B cell (primary cell): ENCODE results near the gene CATSPER1. TPM values are rescaled to one million over a fixed set of nuclear protein-coding genes. Genes with fewer than 3 reads are reported as not detected.

ENCODE experiments used
- ATAC-seq: fragments of 200-7000 bp; cut with Tn5 transposase; one replicate; pipeline ENCODE4 v1.10.0; 2021; ENCODE audit warnings: low read depth, mild to moderate bottlenecking, moderate number of reproducible peaks, moderate library complexity
- CTCF ChIA-PET: fragments of 350-600 bp; sonication (Branson Sonifier 250); formaldehyde crosslinking; loops from one replicate; lab custom pipeline; 2021; ENCODE audit warnings: antibody characterized with exemption, inconsistent platforms; lab: Charles Lee
- POLR2A ChIA-PET: fragments of 350-600 bp; sonication (Branson Sonifier 250); formaldehyde crosslinking; loops from one replicate; lab custom pipeline; 2021; ENCODE audit warnings: antibody characterized with exemption; lab: Charles Lee
- DNase-seq: peaks from one replicate; pipeline ENCODE4 v3.0.0; 2013
- H2AFZ ChIP-seq: 2 replicates; pipeline ENCODE4 v1.6.1; 2012; ENCODE audit warnings: mild to moderate bottlenecking, low read depth, low read length; ENCODE audit not compliant: insufficient read depth, poor library complexity, severe bottlenecking
- H3K27ac ChIP-seq, 2 donors: 1 replicate in 1 of 2; 2 replicates in 1 of 2; pipeline ENCODE4 v1.5.1; 2012 to 2013; ENCODE audit warnings: low read length in 2 of 2, mild to moderate bottlenecking in 2 of 2, moderate library complexity in 1 of 2
- H3K27me3 ChIP-seq, 4 experiments: fragments of 200-600 bp in 1 of 4; sonication (generic) in 1 of 4; replicated peaks in 1 of 4; 1 replicate in 2 of 4; 2 replicates in 2 of 4; pipeline versions ENCODE4 v1.6.1 to v1.7.0; 2013 to 2016; ENCODE audit warnings: low read length in 3 of 4, mild to moderate bottlenecking in 2 of 4, mixed read lengths in 1 of 4, moderate library complexity in 1 of 4; ENCODE audit not compliant: insufficient read depth in 4 of 4, control insufficient read depth in 3 of 4; ENCODE audit errors: control extremely low read depth in 1 of 4
- H3K36me3 ChIP-seq, 2 experiments: replicated peaks in 1 of 2; 1 replicate in 1 of 2; 2 replicates in 1 of 2; pipeline versions ENCODE4 v1.6.1 to v1.7.1; 2013; ENCODE audit warnings: low read length in 1 of 2; ENCODE audit not compliant: insufficient read depth in 2 of 2, control insufficient read depth in 1 of 2; ENCODE audit errors: control extremely low read depth in 1 of 2, extremely low read depth in 1 of 2
- H3K4me1 ChIP-seq, 2 donors: fragments of 200-600 bp in 1 of 2; sonication (generic) in 1 of 2; 1 replicate in 1 of 2; 2 replicates in 1 of 2; pipeline versions ENCODE4 v1.5.1 to v1.6.1; 2013 to 2017; ENCODE audit warnings: low read length in 2 of 2; ENCODE audit not compliant: control insufficient read depth in 2 of 2, insufficient read depth in 2 of 2
- H3K4me2 ChIP-seq: replicated peaks from 2 replicates; pipeline ENCODE3; 2012; ENCODE audit warnings: mild to moderate bottlenecking, low read depth, low read length; ENCODE audit not compliant: poor library complexity, severe bottlenecking
- H3K4me3 ChIP-seq, 5 experiments: fragments of 200-600 bp in 1 of 5; sonication (generic) in 1 of 5; 1 replicate in 3 of 5; 2 replicates in 2 of 5; pipeline versions ENCODE4 v1.5.1 to v1.7.0; 2011 to 2016; ENCODE audit warnings: low read length in 4 of 5, mild to moderate bottlenecking in 4 of 5, low read depth in 2 of 5, control low read depth in 1 of 5, moderate library complexity in 1 of 5; ENCODE audit not compliant: insufficient read depth in 1 of 5; ENCODE audit errors: control extremely low read depth in 1 of 5, extremely low read depth in 1 of 5
- H3K79me2 ChIP-seq: fragments of 200-600 bp; sonication (generic); one replicate; pipeline ENCODE4 v1.6.0; 2016; ENCODE audit warnings: low read length; ENCODE audit not compliant: control insufficient read depth, insufficient read depth
- H3K9ac ChIP-seq: fragments of 200-600 bp; sonication (generic); 2 replicates; pipeline ENCODE4 v1.6.1; 2017; ENCODE audit warnings: mild to moderate bottlenecking, low read length, moderate library complexity
- H3K9me3 ChIP-seq, 3 donors: one replicate each; pipeline versions ENCODE4 v1.6.1 to v1.7.1; 2013; ENCODE audit warnings: low read length in 2 of 3; ENCODE audit not compliant: control insufficient read depth in 2 of 3, insufficient read depth in 1 of 3; ENCODE audit errors: control extremely low read depth in 1 of 3
- H4K20me1 ChIP-seq: 2 replicates; pipeline ENCODE4 v1.6.0; 2012; ENCODE audit warnings: mild to moderate bottlenecking, low read length; ENCODE audit not compliant: insufficient read depth, control insufficient read depth, poor library complexity, severe bottlenecking
- H3K27ac Mint-ChIP-seq: one replicate; pipeline ENCODE4 v1.8.0; 2021; ENCODE audit warnings: mixed read lengths
- H3K27me3 Mint-ChIP-seq: one replicate; pipeline ENCODE4 v1.8.0; 2021; ENCODE audit warnings: mixed read lengths
- H3K4me1 Mint-ChIP-seq: one replicate; pipeline ENCODE4 v1.8.0; 2021; ENCODE audit warnings: mixed read lengths
- H3K4me3 Mint-ChIP-seq: one replicate; pipeline ENCODE4 v1.8.0; 2021; ENCODE audit warnings: mixed read lengths
- H3K9me3 Mint-ChIP-seq: one replicate; pipeline ENCODE4 v1.8.0; 2022; ENCODE audit warnings: mixed read lengths; ENCODE audit not compliant: insufficient read depth
- CTCF ChIP-seq: fragments of 200-600 bp; IDR thresholded peaks from one replicate; pipeline ENCODE4 v1.8.0; 2022; ENCODE audit warnings: antibody characterized with exemption, mild to moderate bottlenecking
- EZH2 ChIP-seq: IDR thresholded peaks from 2 replicates; pipeline ENCODE4 v1.6.1; 2012; ENCODE audit warnings: borderline replicate concordance, low read depth, mild to moderate bottlenecking, moderate library complexity, low read length; ENCODE audit not compliant: insufficient read depth, poor library complexity, severe bottlenecking
- WGBS: methylation state at CpG from one replicate; pipeline ENCODE4 v1.1.5; 2013; ENCODE audit warnings: missing lambda C conversion rate; ENCODE audit not compliant: insufficient coverage; 5-methylcytosine and 5-hydroxymethylcytosine counted together
- intact Hi-C: fragments of 100-400 bp; cut with micrococcal nuclease; formaldehyde crosslinking; loops from one replicate; pipeline ENCODE4 v1.10.0; 2022
- polyA plus RNA-seq: library from polyadenylated mRNA; depleted of rRNA; stranded (reverse); fragments of >200 nt; gene quantifications from 2 replicates; pipeline ENCODE4 v1.2.3, GENCODE V29; 2012
- total RNA-seq, 2 donors: library from RNA; stranded (reverse); fragments of 120-200 nt in 1 of 2; gene quantifications; 1 replicate in 1 of 2; 2 replicates in 1 of 2; pipeline versions ENCODE4 v1.2.3 to v1.2.4, GENCODE V29; 2013 to 2022

The CATSPER1 gene
- total and polyA plus RNA-seq, 2 donors (not counting 1 experiment from before 2014, with no cell fraction given), result not detected

- Mint-ChIP-seq H3K4me1 (peaks cover 5% of the 10 kb centered on the region), H3K27me3 (no peaks in the 10 kb centered on the region), H3K9me3 (no peaks in the 10 kb centered on the region), H3K4me3 (no peak overlapping the region), H3K27ac (no peak overlapping the region)
- no peak for ATAC-seq
- POLR2A ChIA-PET, result no interaction called here
- CTCF ChIA-PET, result interaction anchor here (1.3 to 11.9 kb wide), 6 partner anchors 15 to 276 kb away, joined by 4 to 144 read pairs (median 18); partner anchors contain the start of genes AP5B1, CCDC85B, FIBP and KAT5
- WGBS, result 97% methylated on average over 8 of the region's 9 CpGs
- Histone ChIP-seq H3K9me3 (no peaks in the 10 kb centered on the region), H3K27ac (no peak overlapping the region), H4K20me1 (no peaks in the 10 kb centered on the region), H3K79me2 (peaks cover 9% of the 10 kb centered on the region), H3K4me2 (no peak overlapping the region), H3K4me3 (no peak overlapping the region), H3K9ac (no peak overlapping the region), H3K27me3 (no peaks in the 10 kb centered on the region), H3K4me1 (peaks cover 3 to 7% of the 10 kb centered on the region in 2 donors), H2AFZ (no peak overlapping the region), H3K36me3 (no peaks in the 10 kb centered on the region)
- intact Hi-C loops, result no loop called here
- no peak for DNase-seq
- no peak for TF ChIP-seq CTCF
- TF ChIP-seq EZH2, result no peak
These were observed 38.9 kb downstream of the CATSPER1 start for GRCh38 chr11:65987336-65987735.

- POLR2A ChIA-PET, result no interaction called here
- no peaks in the 10 kb centered on the region for H3K4me1 ChIP-seq
- peaks cover 0 to 9% of the 10 kb centered on the region in 2 experiments for H3K36me3 ChIP-seq
- H3K4me3 ChIP-seq, result no peak overlapping the region
- no peak overlapping the region for H3K4me2 ChIP-seq
- intact Hi-C loops, result no loop called here
- no peaks in the 10 kb centered on the region for H3K27me3 ChIP-seq
- no peak for DNase-seq
- WGBS, result 95% methylated on average over 5 of the region's 5 CpGs
- no peak overlapping the region for H3K27ac ChIP-seq
- no peaks in the 10 kb centered on the region for H3K4me1 Mint-ChIP-seq
- no peak for TF ChIP-seq CTCF
- TF ChIP-seq EZH2, result no peak
- no peak for ATAC-seq
- H3K9ac ChIP-seq, result no peak overlapping the region
- no peak overlapping the region for H3K27ac Mint-ChIP-seq
- no peaks in the 10 kb centered on the region for H3K9me3 Mint-ChIP-seq
- no peak overlapping the region for H3K4me3 Mint-ChIP-seq
- H3K27me3 Mint-ChIP-seq, result no peaks in the 10 kb centered on the region
- no peaks in the 10 kb centered on the region for H3K79me2 ChIP-seq
- CTCF ChIA-PET, result interaction anchor here (0.6 to 11.9 kb wide), 4 partner anchors 85 to 154 kb away, joined by 3 to 144 read pairs (median 4); partner anchors contain the start of gene FIBP
- no peaks in the 10 kb centered on the region for H3K9me3 ChIP-seq
- H4K20me1 ChIP-seq, result no peaks in the 10 kb centered on the region
- no peak overlapping the region for H2AFZ ChIP-seq
These were observed 42.7 kb downstream of the CATSPER1 start for GRCh38 chr11:65983589-65983987.
